Activated CD4-positive, alpha-beta T cell treated with anti-CD3 and anti-CD28 coated beads, Interleukin-2, amount 10 ng/mL, durations not matched to agents 7 days and 5 days (primary cell): Measurements from ENCODE around the gene TRAFD1. TPM values are rescaled to one million over a fixed set of nuclear protein-coding genes. Genes with fewer than 3 reads are reported as not detected.
"Not testable (repeated sequence)": the region's sequence is repeated elsewhere in the genome, so short reads cannot be mapped to it uniquely, and the experiment has no call there.

Experiments used
- CTCF ChIA-PET: fragments of 350-600 bp; sonication (Branson Sonifier 250); formaldehyde crosslinking; loops from one replicate; lab custom pipeline; 2021; ENCODE audit warnings: antibody characterized with exemption; lab: Charles Lee
- POLR2A ChIA-PET: fragments of 350-600 bp; sonication (Branson Sonifier 250); formaldehyde crosslinking; loops from one replicate; lab custom pipeline; 2021; ENCODE audit warnings: antibody characterized with exemption; lab: Charles Lee
- DNase-seq: peaks from one replicate; pipeline ENCODE4 v3.0.0-alpha.2; 2020
- H3K27ac Mint-ChIP-seq: one replicate; pipeline ENCODE4 v1.8.0; 2021; ENCODE audit warnings: mild to moderate bottlenecking, moderate library complexity, mixed read lengths
- H3K27me3 Mint-ChIP-seq: one replicate; pipeline ENCODE4 v1.8.0; 2021; ENCODE audit warnings: mixed read lengths
- H3K36me3 Mint-ChIP-seq: one replicate; pipeline ENCODE4 v1.8.0; 2021; ENCODE audit warnings: low read depth, mixed read lengths
- H3K4me1 Mint-ChIP-seq: one replicate; pipeline ENCODE4 v1.8.0; 2021; ENCODE audit warnings: mixed read lengths
- H3K4me3 Mint-ChIP-seq: one replicate; pipeline ENCODE4 v1.8.0; 2021; ENCODE audit warnings: mild to moderate bottlenecking, moderate library complexity, mixed read lengths
- H3K9me3 Mint-ChIP-seq: one replicate; pipeline ENCODE4 v1.8.0; 2021; ENCODE audit warnings: mixed read lengths
- total RNA-seq, 2 experiments: library from RNA; stranded (reverse); gene quantifications; one replicate each; pipeline ENCODE4 v1.2.3, GENCODE V29; 2021

The TRAFD1 gene
- total RNA-seq, 2 experiments from 2014 or later = 68.9 to 70.4 TPM

DNA sequence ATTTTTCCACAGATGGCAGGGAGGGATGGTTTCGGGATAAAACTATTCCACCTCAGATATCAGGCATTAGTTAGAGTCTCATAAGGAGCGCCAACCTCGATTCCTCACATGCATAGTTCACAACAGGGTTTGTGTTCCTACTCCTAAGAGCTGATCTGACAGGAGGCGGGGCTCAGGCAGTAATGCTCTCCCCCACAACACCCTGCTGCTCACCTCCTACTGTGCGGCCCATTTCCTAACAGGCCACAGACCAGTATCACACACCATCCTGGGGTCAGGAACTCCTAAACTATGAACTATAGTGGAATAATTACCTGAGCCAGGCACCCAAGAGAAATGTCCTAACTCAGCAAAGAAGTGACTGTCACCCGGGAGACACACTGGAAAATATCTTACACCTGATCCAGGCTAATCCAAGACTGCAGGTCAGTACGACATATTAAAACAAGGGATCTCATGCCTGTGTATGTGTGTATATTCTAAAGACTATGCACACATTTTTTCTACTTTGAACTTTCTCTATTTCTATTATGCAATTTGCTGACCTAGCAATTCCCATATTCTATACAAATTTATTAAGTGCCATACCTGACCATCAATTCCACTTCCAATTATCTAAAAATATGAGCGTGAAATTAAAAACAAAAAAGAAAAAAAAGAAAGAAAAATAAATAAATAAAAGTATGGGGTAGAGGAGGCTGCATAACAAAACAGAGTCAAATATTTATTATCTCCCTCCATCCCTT, 21.4 kb upstream of the TRAFD1 start:
- ChIA-PET CTCF (no interaction called here), POLR2A (no interaction called here)
- no peak overlapping the region for H3K27ac Mint-ChIP-seq
- no peaks in the 10 kb centered on the region for H3K27me3 Mint-ChIP-seq
- DNase-seq = no peak
- no peaks in the 10 kb centered on the region for H3K9me3 Mint-ChIP-seq
- H3K4me3 Mint-ChIP-seq = no peak overlapping the region
- H3K36me3 Mint-ChIP-seq = peaks cover 39% of the 10 kb centered on the region
- peaks cover 55% of the 10 kb centered on the region for H3K4me1 Mint-ChIP-seq

GRCh38 chr12:112105891-112106290, 19.5 kb upstream of the TRAFD1 start:
- Mint-ChIP-seq H3K4me1 (peaks cover 64% of the 10 kb centered on the region), H3K27ac (no peak overlapping the region), H3K9me3 (no peaks in the 10 kb centered on the region), H3K27me3 (no peaks in the 10 kb centered on the region), H3K36me3 (peaks cover 26% of the 10 kb centered on the region), H3K4me3 (no peak overlapping the region)
- ChIA-PET CTCF (interaction anchor here (1.1 to 4.5 kb wide), 2 partner anchors 8 to 53 kb away, joined by 5 to 39 read pairs; no protein-coding TSS in a partner anchor), POLR2A (no interaction called here)
- DNase-seq = no peak

DNA sequence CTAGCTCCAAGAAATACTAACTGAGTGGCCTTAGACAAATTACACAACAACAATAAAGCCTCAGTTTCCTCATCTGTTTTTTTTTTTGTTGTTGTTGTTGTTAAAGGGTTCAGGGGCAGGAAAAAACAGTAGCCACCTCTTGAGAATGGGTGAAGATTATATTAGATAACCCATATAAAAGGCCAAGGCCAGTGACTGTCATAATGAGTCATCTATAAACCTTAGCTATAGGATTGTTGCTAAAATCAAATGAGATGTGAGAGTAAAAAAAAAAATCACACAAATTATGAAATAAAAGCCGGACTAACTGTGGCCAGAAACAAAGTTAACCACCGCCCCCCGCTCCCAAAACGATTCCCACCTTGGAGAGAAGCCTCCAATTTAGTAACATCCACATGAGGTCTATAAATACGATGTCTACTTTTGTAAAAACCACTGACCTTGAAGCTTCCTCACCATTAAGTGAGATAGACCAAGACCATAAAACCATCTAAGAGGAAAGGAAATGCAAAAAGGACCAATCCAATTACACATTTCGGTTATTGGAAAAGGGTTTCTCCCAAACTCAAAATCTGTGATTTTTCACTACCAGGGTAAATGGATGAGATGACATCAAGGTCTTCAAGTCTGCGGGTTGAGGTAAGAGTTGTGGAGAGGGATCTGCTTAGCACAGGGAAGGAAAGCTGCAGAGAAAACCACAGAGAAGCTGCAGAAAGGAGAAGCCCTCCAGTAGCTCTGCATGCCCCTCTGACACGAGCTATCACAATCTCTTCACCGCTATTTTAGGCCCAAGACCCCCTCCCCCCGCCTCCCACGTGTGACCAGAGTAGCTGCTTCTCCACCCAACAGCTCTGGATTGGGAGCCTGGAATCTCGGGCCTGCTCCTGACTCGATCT, 17.8 kb upstream of the TRAFD1 start:
- Mint-ChIP-seq H3K27me3 (no peaks in the 10 kb centered on the region), H3K4me1 (peaks cover 59% of the 10 kb centered on the region), H3K9me3 (no peaks in the 10 kb centered on the region), H3K27ac (peak overlapping the region; percentile 91), H3K4me3 (peak overlapping the region; percentile 97), H3K36me3 (peaks cover 17% of the 10 kb centered on the region)
- ChIA-PET POLR2A (interaction anchor here (1.0 to 1.6 kb wide), 2 partner anchors 18 to 25 kb away, joined by 3 to 4 read pairs; partner anchors contain the start of gene TRAFD1), CTCF (interaction anchor here (0.7 to 4.5 kb wide), 7 partner anchors 9 to 95 kb away, joined by 3 to 39 read pairs (median 4); partner anchors contain the start of gene TMEM116)
- peak; percentile 10 for DNase-seq

DNA sequence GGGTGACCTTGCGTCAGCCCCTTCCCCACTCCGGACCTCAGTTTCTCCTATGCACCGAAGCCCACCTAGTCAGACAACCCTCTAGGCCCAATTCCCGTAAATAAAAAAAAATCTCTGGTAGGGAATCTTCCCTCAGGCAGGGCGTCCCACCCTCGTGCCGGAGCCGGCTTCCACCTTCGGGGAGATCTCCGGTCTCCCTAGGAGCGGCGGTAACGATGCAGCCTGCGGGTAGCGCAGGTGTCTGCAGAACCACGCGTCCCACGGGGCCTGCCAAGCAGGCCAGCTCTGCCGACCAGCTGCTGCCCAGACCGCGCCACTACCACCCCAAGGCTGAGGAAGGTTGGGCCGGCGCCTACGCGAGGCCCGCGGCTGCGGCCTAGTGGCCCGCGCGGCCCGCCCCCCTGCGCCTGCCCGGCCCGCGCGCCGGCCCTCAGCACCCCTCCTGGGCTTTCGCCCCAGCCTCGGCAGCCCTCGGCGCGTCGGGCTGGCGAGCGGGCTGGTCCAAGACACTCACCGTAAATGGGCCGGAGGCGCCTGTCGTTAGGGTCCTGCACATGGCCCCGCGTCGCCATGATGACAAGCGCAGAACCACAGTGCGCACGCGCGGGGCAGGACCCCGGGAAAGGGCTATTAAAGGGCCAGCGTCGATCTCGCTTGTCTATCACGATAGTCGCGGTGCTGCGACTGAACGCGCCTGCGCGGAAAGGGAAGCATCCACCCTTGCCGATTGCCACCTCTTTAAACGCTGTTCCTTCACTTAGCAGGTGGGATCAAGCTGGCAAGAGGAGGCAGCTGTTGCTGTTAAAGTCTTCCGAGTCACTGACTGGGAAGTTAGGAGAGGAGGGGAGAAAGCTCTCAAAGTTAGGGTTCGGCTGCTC, 16.9 kb upstream of the TRAFD1 start, which contains the start of gene NAA25:
Gene NAA25, minus strand, starts transcription at position 582 of the 878 bp plus-strand sequence. Its CDS starts 10 bp downstream, at position 572.
- Mint-ChIP-seq H3K4me3 (peak within 1 kb of the TSS; percentile 97), H3K4me1 (peaks cover 52% of the 10 kb centered on the region)

DNA sequence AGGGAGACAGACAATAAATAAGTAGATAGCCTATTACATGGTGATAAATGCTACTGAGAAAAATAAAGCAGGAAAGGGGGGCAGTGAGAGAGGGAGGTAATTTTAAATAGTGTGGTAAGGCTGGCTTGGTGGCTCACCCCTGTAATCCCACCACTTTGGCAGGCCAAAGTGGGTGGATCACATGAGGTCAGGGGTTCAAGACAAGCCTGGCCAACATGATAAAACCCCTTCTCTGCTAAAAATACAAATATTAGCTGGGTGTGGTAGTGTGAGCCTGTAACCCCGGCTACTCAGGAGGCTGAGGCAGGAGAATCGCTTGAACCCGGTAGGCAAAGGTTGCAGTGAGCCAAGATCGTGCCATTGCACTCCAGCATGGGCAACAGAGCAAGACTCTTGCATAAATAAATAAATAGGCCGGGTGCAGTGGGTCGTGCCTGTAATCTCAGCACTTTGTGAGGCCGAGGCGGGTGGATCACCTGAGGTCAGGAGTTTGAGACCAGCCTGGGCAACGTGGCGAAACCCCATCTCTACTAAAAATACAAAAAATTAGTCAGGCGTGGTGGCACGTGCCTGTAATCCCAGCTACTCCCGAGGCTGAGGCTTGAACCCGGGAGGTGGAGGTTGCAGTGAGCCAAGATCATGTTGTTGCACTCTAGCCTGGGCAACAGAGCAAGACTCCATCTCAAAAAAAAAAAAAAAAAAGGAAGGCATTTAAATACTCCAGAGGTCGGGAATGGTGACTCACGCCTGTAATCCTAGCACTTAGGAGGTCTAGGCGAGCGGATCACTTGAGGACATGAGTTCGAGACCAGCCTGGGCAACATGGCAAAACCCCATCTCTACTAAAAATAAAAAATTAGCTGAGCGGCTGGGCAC, 14.3 kb upstream of the TRAFD1 start:
- H3K9me3 Mint-ChIP-seq, H3K4me3 Mint-ChIP-seq, POLR2A ChIA-PET, DNase-seq, H3K27me3 Mint-ChIP-seq, H3K36me3 Mint-ChIP-seq: not testable (repeated sequence)
- Mint-ChIP-seq H3K27ac (peak overlapping the region; percentile 57), H3K4me1 (peaks cover 36% of the 10 kb centered on the region)
- CTCF ChIA-PET = interaction anchor here (0.6 to 1.5 kb wide), 3 partner anchors 10 to 18 kb away, joined by 3 to 4 read pairs (median 3); partner anchors contain the start of gene TRAFD1

More for the DNA sequence above, 16.9 kb upstream of the TRAFD1 start, which contains the start of gene NAA25:
- Mint-ChIP-seq H3K36me3 (peaks cover 16% of the 10 kb centered on the region), H3K27me3 (no peaks in the 10 kb centered on the region), H3K27ac (peak within 1 kb of the TSS; percentile 99), H3K9me3 (no peaks in the 10 kb centered on the region)
- ChIA-PET CTCF (interaction anchor here (0.5 to 4.5 kb wide), 10 partner anchors 10 to 268 kb away, joined by 3 to 39 read pairs (median 4); partner anchors contain the start of genes TMEM116 and TRAFD1), POLR2A (interaction anchor here (1.4 to 1.6 kb wide), 2 partner anchors 22 to 24 kb away, joined by 3 to 7 read pairs; no protein-coding TSS in a partner anchor)
- peak; percentile 91 for DNase-seq

DNA sequence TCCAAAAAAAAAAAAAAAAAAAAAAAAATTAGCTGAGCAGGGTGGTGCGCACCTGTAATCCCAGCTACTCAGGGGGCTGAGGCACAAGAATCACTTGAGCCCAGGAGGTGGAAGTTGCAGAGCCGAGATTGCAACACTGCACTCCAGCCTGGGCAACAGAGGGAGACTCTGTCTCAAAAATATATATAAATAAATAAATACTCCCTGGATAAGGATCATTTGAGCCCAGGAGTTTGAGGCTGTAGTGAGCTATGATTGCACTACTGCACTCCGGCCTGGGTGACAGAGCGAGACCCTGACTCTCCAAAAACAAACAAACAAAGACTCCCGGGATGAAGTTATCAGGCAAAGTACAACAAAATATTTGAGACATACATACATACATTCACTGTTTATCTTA, 13.4 kb upstream of the TRAFD1 start:
- H3K4me3 Mint-ChIP-seq = no peak overlapping the region
- POLR2A ChIA-PET = no interaction called here
- no peaks in the 10 kb centered on the region for H3K27me3 Mint-ChIP-seq
- H3K27ac Mint-ChIP-seq = no peak overlapping the region
- no peaks in the 10 kb centered on the region for H3K9me3 Mint-ChIP-seq
- peaks cover 37% of the 10 kb centered on the region for H3K4me1 Mint-ChIP-seq
- H3K36me3 Mint-ChIP-seq = peaks cover 7% of the 10 kb centered on the region
- CTCF ChIA-PET = interaction anchor here (0.6 to 1.5 kb wide), 6 partner anchors 10 to 494 kb away, joined by 3 to 7 read pairs (median 3); partner anchors contain the start of gene TRAFD1
- DNase-seq = no peak

- CTCF ChIA-PET = interaction anchor here (0.6 to 1.5 kb wide), 4 partner anchors 11 to 494 kb away, joined by 3 to 7 read pairs (median 4); partner anchors contain the start of gene TRAFD1
- Mint-ChIP-seq H3K27me3 (no peaks in the 10 kb centered on the region), H3K36me3 (peaks cover 5% of the 10 kb centered on the region), H3K9me3 (no peaks in the 10 kb centered on the region), H3K4me1 (peaks cover 32% of the 10 kb centered on the region), H3K4me3 (no peak overlapping the region), H3K27ac (no peak overlapping the region)
- no peak for DNase-seq
- POLR2A ChIA-PET = no interaction called here
Measured at GRCh38 chr12:112112409-112113133, 12.8 kb upstream of the TRAFD1 start.

- CTCF ChIA-PET = interaction anchor here (1.5 to 2.1 kb wide), 2 partner anchors 9 to 10 kb away, joined by 3 to 13 read pairs; partner anchors contain the start of gene TRAFD1
- no peak overlapping the region for H3K27ac Mint-ChIP-seq
- H3K36me3 Mint-ChIP-seq = no peaks in the 10 kb centered on the region
- POLR2A ChIA-PET = interaction anchor here (0.6 kb wide), 1 partner anchor 273 kb away, joined by 3 read pairs; the partner anchor contains the start of gene MAPKAPK5
- H3K27me3 Mint-ChIP-seq = peaks cover 2% of the 10 kb centered on the region
- no peaks in the 10 kb centered on the region for H3K9me3 Mint-ChIP-seq
- DNase-seq = no peak
- peaks cover 18% of the 10 kb centered on the region for H3K4me1 Mint-ChIP-seq
- H3K4me3 Mint-ChIP-seq = no peak overlapping the region
Measured at GRCh38 chr12:112115259-112116045, 9.9 kb upstream of the TRAFD1 start.

DNA sequence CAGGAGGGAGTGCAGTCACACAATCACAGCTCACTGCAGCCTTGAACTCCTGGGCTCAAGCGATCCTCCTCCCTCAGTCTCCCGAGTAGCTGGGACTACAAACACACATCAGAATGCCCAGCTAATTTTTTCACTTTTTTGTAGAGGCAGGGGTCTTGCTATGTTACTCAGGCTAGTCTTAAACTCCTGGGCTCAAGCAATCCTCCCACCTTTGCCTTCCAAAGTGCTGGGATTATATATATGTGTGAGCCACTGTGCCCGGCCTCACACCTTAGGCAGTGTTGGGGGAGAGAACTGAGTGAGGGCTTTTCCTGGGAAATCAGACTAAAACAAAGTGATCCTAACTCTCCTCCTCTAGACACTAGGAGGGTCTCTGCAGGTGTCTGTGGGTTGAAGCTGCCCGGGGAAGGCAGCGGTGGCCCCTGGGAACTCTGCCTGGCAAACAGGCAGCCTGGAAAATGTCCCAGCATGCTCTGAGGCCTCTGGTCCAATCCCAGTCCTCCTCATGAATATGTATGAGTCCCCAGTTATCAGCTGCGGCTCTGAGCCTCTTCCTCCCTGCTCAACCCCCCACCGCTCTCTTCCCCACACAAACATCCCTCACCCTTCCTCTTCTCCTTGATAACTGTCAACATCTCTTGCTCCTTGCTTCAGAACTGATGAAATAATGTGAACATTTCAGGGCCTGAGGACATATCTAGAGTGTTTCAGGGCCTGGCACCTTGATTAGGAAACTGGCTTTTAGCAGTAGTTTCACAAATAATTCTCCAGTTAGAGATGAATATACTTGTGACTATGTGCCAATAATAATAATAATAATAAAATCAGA, 8.9 kb upstream of the TRAFD1 start:
- Mint-ChIP-seq H3K4me3 (peak overlapping the region; percentile 23), H3K4me1 (peaks cover 18% of the 10 kb centered on the region), H3K36me3 (no peaks in the 10 kb centered on the region), H3K27ac (peak overlapping the region; percentile 66), H3K27me3 (peaks cover 2% of the 10 kb centered on the region), H3K9me3 (no peaks in the 10 kb centered on the region)
- peak; percentile 26 for DNase-seq
- ChIA-PET CTCF (interaction anchor here (1.5 kb wide), 1 partner anchor 9 kb away, joined by 3 read pairs; the partner anchor contains the start of gene TRAFD1), POLR2A (interaction anchor here (0.5 to 0.6 kb wide), 2 partner anchors 9 to 274 kb away, joined by 3 read pairs; partner anchors contain the start of genes MAPKAPK5 and TRAFD1)
